HepG2 (cell line): ENCODE measurements around the gene SLC2A4. TPM values are rescaled to one million over a fixed set of nuclear protein-coding genes. Genes with fewer than 3 reads are reported as not detected.
A peak's percentile ranks its signal among the peaks of the same experiment; 100 is the strongest.

Experiments
- PHF8 ChIP-seq: sonication (generic); formaldehyde crosslinking; IDR thresholded peaks from 2 replicates; pipeline ENCODE4 v1.5.0; 2020; ENCODE audit warnings: missing genetic modification reagents
- PLRG1 ChIP-seq: fragments of 450-650 bp; conservative IDR thresholded peaks from 2 replicates; pipeline ENCODE4 v1.6.1; 2016
- POLR2AphosphoS5 ChIP-seq: IDR thresholded peaks from 2 replicates; pipeline ENCODE4 v1.6.1; 2012; ENCODE audit warnings: low read depth, low read length
- SOX6 ChIP-seq, 2 experiments: fragments of 450-650 bp in 1 of 2; sonication (generic) in 1 of 2; formaldehyde crosslinking in 1 of 2; IDR thresholded peaks; 2 replicates each; pipeline versions ENCODE4 v1.4.0 to v1.6.1; 2017 to 2020; ENCODE audit warnings: antibody characterized with exemption in 1 of 2, mild to moderate bottlenecking in 1 of 2, missing genetic modification reagents in 1 of 2
- polyA plus RNA-seq, 8 experiments: library from polyadenylated mRNA; depleted of rRNA in 3 of 8; stranded (reverse) in 7 of 8; unstranded in 1 of 8; fragments of >200 nt; fragmentation: Illumina TruSeq in 4 of 8; extraction: Trizol in 4 of 8; gene quantifications; 2 replicates each; pipeline versions ENCODE4 v1.2.1 to v1.2.3, GENCODE V29; 2011 to 2016; ENCODE audit warnings: low read depth in 4 of 8, missing spikeins in 1 of 8, mixed read lengths in 1 of 8; ENCODE audit not compliant: insufficient read depth in 1 of 8
- total RNA-seq, 5 experiments: library from RNA; depleted of rRNA; stranded (reverse); fragments of >200 nt; fragmentation: Illumina TruSeq; extraction: Trizol; gene quantifications; 2 replicates each; pipeline ENCODE4 v1.2.3, GENCODE V29; 2016; ENCODE audit warnings: low read depth in 1 of 5
- TF ChIP-seq, protein P1 (sequence below): sonication (generic); formaldehyde crosslinking; IDR thresholded peaks from 2 replicates; pipeline ENCODE4 v1.5.0; 2020; ENCODE audit warnings: mild to moderate bottlenecking, missing genetic modification reagents
- TF ChIP-seq, protein P2 (sequence below): sonication (generic); formaldehyde crosslinking; IDR thresholded peaks from 2 replicates; pipeline ENCODE4 v1.5.0; 2020; ENCODE audit warnings: mild to moderate bottlenecking, missing genetic modification reagents
- TF ChIP-seq, protein P3 (sequence below): IDR thresholded peaks from 2 replicates; pipeline ENCODE4 v1.6.1; 2016
- TF ChIP-seq, protein P4 (sequence below): sonication (generic); formaldehyde crosslinking; IDR thresholded peaks from 2 replicates; pipeline ENCODE4 v1.5.1; 2020; ENCODE audit warnings: missing genetic modification reagents, mild to moderate bottlenecking, borderline replicate concordance

Gene SLC2A4
- total and polyA plus RNA-seq, 2 of the 13 experiments (the other 11 are each of a cell fraction or from before 2014, with no cell fraction given) = 4.9 to 5.8 TPM

DNA sequence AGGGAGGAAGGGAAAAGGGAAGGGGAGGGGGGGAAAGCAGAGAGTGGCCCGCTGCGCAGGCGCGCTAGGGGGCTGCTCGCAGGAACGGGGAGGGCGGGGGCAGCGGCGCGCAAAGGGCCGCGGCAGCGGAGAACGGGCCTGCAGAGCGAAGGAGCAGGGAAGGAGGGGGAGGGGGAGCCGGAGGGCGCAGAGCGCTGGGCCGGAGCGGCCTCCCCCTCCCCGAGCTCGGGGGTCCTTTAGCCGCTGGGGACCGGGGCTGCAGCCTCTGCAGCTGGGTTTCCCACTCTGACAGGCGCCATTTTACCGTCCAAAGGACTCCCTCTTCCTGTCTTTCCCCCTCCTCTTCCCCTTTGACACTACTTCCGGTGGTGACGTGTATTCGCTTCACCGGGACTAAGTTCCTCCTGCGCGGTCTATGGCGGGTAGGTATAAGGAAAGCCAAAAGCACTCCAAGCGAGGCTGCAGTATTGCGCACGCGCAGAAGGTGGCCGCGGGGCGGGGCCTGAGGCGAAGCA lies 29.8 kb upstream of the SLC2A4 start, which contains the start of gene CTDNEP1 (continued):
- TF ChIP-seq SOX6 (IDR thresholded peaks at IDR 0.05) (no peak), SOX6 (CRISPR knock-in tag; IDR thresholded peaks at IDR 0.05) (no peak), PLRG1 (no peak), POLR2AphosphoS5 (peak; percentile 57), PHF8 (CRISPR knock-in tag) (no peak; the same call in 1 of the 2 replicates)
- TF ChIP-seq, protein P1, sequence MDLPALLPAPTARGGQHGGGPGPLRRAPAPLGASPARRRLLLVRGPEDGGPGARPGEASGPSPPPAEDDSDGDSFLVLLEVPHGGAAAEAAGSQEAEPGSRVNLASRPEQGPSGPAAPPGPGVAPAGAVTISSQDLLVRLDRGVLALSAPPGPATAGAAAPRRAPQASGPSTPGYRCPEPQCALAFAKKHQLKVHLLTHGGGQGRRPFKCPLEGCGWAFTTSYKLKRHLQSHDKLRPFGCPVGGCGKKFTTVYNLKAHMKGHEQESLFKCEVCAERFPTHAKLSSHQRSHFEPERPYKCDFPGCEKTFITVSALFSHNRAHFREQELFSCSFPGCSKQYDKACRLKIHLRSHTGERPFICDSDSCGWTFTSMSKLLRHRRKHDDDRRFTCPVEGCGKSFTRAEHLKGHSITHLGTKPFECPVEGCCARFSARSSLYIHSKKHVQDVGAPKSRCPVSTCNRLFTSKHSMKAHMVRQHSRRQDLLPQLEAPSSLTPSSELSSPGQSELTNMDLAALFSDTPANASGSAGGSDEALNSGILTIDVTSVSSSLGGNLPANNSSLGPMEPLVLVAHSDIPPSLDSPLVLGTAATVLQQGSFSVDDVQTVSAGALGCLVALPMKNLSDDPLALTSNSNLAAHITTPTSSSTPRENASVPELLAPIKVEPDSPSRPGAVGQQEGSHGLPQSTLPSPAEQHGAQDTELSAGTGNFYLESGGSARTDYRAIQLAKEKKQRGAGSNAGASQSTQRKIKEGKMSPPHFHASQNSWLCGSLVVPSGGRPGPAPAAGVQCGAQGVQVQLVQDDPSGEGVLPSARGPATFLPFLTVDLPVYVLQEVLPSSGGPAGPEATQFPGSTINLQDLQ (CRISPR knock-in tag) = no peak
- TF ChIP-seq, protein P2, sequence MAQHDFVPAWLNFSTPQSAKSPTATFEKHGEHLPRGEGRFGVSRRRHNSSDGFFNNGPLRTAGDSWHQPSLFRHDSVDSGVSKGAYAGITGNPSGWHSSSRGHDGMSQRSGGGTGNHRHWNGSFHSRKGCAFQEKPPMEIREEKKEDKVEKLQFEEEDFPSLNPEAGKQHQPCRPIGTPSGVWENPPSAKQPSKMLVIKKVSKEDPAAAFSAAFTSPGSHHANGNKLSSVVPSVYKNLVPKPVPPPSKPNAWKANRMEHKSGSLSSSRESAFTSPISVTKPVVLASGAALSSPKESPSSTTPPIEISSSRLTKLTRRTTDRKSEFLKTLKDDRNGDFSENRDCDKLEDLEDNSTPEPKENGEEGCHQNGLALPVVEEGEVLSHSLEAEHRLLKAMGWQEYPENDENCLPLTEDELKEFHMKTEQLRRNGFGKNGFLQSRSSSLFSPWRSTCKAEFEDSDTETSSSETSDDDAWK (CRISPR knock-in tag) = no peak
- TF ChIP-seq, protein P3, sequence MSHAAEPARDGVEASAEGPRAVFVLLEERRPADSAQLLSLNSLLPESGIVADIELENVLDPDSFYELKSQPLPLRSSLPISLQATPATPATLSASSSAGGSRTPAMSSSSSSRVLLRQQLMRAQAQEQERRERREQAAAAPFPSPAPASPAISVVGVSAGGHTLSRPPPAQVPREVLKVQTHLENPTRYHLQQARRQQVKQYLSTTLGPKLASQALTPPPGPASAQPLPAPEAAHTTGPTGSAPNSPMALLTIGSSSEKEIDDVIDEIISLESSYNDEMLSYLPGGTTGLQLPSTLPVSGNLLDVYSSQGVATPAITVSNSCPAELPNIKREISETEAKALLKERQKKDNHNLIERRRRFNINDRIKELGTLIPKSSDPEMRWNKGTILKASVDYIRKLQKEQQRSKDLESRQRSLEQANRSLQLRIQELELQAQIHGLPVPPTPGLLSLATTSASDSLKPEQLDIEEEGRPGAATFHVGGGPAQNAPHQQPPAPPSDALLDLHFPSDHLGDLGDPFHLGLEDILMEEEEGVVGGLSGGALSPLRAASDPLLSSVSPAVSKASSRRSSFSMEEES (CRISPR knock-in tag) = no peak
- TF ChIP-seq, protein P4, sequence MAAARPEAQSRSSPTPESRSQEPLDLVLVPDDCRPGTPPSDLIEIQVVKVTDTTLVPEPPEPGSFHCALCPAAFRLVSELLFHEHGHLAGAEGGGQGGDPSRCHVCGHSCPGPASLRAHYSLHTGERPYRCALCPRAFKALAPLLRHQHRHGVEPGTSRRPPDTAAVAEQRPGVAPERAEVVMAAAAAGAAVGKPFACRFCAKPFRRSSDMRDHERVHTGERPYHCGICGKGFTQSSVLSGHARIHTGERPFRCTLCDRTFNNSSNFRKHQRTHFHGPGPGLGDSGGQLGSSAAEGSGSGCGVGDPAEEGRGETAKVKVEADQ (CRISPR knock-in tag) = no peak
- TF ChIP-seq, all 625 proteins: peak for 63
